Cardiac muscle cell (in vitro differentiated cells and primary cell): ENCODE data around the gene KHSRP. TPM values are rescaled to one million over a fixed set of nuclear protein-coding genes. Genes with fewer than 3 reads are reported as not detected.

ENCODE experiments used
- DNase-seq, 2 donors: peaks; one replicate each; pipeline versions ENCODE4 v3.0.0 to v3.0.0-alpha.2; 2010 to 2017; ENCODE audit warnings: low read depth in 1 of 2, low spot score in 1 of 2
- H3K27ac ChIP-seq: fragments of 200-600 bp; sonication (generic); 2 replicates; pipeline ENCODE4 v1.5.1; 2016
- H3K27me3 ChIP-seq: fragments of 200-600 bp; sonication (generic); 2 replicates; pipeline ENCODE4 v1.6.0; 2016; ENCODE audit warnings: control low read depth
- H3K36me3 ChIP-seq: fragments of 200-600 bp; sonication (generic); 2 replicates; pipeline ENCODE4 v1.5.1; 2016; ENCODE audit warnings: control low read depth
- H3K4me1 ChIP-seq: fragments of 200-600 bp; sonication (generic); 2 replicates; pipeline ENCODE4 v1.8.1; 2017; ENCODE audit warnings: low read depth, mild to moderate bottlenecking, mixed run types
- H3K4me3 ChIP-seq: fragments of 200-600 bp; sonication (generic); 2 replicates; pipeline ENCODE4 v1.5.1; 2016; ENCODE audit warnings: mild to moderate bottlenecking
- H3K9me3 ChIP-seq: fragments of 200-600 bp; sonication (generic); 2 replicates; pipeline ENCODE4 v1.5.1; 2017; ENCODE audit warnings: low read depth, mild to moderate bottlenecking, control low read depth
- polyA plus RNA-seq: library from polyadenylated mRNA; unstranded; fragments of >200 nt; fragmentation: Nextera tagmentation; extraction: Ambion mirVana; gene quantifications from 2 replicates; pipeline ENCODE4 v1.2.1, GENCODE V29; 2016
- total RNA-seq: library from RNA; depleted of rRNA; stranded (reverse); fragments of >200 nt; gene quantifications from 2 replicates; pipeline ENCODE4 v1.2.3, GENCODE V29; 2016
- TF ChIP-seq, protein P1 (sequence below): IDR thresholded peaks from 2 replicates; pipeline ENCODE4 v1.5.1; 2012; ENCODE audit warnings: low read depth, mild to moderate bottlenecking, low read length

Gene KHSRP
- total and polyA plus RNA-seq, 2 experiments from 2014 or later: 262 to 320 TPM

DNA sequence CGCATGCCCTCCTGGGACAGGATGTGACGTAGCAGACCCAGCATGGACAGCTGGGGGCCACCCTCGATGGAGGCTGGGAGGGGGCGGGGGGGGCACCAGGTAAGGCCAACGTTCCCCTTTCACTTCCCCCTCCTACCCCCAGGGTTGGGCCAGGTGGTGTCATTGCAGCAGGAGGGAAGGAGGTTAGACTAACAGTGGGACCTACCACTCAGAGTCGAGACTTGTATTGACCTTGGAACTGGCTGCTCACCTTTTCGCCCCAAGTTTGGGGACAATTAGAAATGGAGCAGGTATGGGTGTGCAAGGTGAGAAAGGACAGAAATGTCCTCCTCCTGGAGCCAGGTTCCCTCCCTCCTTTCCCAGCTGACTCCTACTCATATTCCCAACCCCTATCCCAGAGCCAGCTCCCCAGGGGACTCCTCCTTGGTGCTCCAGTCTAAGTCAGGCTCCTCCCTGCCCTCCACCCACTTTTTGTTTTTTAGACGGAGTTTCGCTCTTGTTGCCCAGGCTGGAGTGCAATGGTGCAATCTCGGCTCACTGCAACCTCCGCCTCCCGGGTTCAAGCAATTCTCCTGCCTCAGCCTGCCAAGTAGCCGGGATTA lies 17.6 kb upstream of the KHSRP start:
- TF ChIP-seq, protein P1, sequence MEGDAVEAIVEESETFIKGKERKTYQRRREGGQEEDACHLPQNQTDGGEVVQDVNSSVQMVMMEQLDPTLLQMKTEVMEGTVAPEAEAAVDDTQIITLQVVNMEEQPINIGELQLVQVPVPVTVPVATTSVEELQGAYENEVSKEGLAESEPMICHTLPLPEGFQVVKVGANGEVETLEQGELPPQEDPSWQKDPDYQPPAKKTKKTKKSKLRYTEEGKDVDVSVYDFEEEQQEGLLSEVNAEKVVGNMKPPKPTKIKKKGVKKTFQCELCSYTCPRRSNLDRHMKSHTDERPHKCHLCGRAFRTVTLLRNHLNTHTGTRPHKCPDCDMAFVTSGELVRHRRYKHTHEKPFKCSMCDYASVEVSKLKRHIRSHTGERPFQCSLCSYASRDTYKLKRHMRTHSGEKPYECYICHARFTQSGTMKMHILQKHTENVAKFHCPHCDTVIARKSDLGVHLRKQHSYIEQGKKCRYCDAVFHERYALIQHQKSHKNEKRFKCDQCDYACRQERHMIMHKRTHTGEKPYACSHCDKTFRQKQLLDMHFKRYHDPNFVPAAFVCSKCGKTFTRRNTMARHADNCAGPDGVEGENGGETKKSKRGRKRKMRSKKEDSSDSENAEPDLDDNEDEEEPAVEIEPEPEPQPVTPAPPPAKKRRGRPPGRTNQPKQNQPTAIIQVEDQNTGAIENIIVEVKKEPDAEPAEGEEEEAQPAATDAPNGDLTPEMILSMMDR: no peak

DNA sequence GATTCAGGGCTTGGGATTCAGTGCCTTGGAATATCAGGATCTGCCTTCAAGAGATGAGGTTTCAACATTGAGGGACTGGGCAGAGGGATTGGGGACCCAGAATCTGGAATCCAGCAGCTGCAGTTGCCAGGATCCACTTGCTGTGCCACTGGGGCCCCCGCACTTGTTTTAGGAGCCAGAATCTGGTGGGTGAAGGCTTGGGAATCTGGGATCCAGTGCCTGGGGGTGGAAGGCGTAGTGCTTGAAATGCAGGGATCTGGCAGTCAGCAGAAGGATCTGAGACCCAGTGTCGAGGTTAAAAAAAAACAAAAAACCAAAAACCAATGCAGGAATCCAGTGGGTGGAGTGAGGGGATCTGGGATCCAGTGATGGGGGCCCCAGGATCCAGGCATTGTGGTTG lies 16.3 kb upstream of the KHSRP start:
- no peaks in the 10 kb centered on the region for H3K36me3 ChIP-seq
- no peak overlapping the region for H3K4me3 ChIP-seq
- TF ChIP-seq, protein P1: no peak
- H3K9me3 ChIP-seq: no peaks in the 10 kb centered on the region
- H3K27me3 ChIP-seq: no peaks in the 10 kb centered on the region
- H3K4me1 ChIP-seq: no peaks in the 10 kb centered on the region
- H3K27ac ChIP-seq: no peak overlapping the region
- no peak for DNase-seq

More for the DNA sequence above, 17.6 kb upstream of the KHSRP start:
- Histone ChIP-seq H3K4me1 (no peaks in the 10 kb centered on the region), H3K27me3 (no peaks in the 10 kb centered on the region), H3K9me3 (no peaks in the 10 kb centered on the region), H3K27ac (no peak overlapping the region), H3K36me3 (no peaks in the 10 kb centered on the region), H3K4me3 (no peak overlapping the region)
- no peak for DNase-seq

DNA sequence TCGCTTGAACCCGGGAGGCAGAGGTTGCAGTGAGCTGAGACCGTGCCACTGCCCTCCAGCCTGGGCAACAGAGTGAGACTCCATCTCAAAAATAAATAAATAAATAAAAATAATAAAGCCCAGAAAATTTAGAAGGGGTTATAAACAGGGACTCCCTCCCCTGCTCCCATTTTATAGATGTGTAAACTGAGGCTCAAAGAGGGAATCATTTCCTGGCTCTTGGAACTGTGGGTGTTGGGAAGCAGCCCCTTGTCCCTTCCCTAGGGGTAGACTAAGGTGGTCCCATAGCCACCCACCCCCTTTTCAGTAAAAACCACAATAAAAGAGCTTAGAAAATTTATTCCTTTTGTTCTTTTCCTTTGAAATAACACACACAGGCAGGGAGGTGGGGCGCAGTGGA lies 15.1 kb upstream of the KHSRP start:
- Histone ChIP-seq H3K9me3 (no peaks in the 10 kb centered on the region), H3K36me3 (no peaks in the 10 kb centered on the region), H3K27ac (no peak overlapping the region), H3K4me1 (no peaks in the 10 kb centered on the region), H3K27me3 (no peaks in the 10 kb centered on the region), H3K4me3 (no peak overlapping the region)
- DNase-seq: no peak
- TF ChIP-seq, protein P1: no peak

DNA sequence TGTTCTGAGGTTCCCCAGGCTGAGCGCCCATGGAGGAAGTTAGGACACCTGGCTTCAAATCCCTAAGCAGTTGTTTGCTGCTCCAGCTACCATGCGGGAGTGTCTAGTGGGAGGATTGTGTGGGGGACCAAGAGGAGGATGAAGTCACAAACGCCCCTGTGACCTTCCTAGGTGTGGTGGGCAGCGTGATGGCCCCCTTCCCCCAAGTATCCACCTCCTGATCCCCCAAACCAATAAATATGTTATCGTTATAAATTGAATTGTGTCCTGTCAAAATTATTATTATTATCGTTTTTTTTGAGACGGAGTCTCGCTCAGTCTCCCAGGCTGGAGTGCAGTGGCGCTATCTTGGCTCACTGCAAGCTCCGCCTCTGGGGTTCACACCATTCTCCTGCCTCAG lies 9.1 kb upstream of the KHSRP start, which contains the start of gene SLC25A41:
SLC25A41 (minus strand) TSS at position 101 of the 400 bp plus-strand sequence; CDS start at position 31, 70 bp downstream.
- Histone ChIP-seq H3K4me1 (no peaks in the 10 kb centered on the region), H3K36me3 (no peaks in the 10 kb centered on the region), H3K9me3 (no peaks in the 10 kb centered on the region), H3K4me3 (no peak within 1 kb of the TSS), H3K27ac (no peak within 1 kb of the TSS), H3K27me3 (peaks cover 9% of the 10 kb centered on the region)
- no peak for DNase-seq
- TF ChIP-seq, protein P1: no peak

DNA sequence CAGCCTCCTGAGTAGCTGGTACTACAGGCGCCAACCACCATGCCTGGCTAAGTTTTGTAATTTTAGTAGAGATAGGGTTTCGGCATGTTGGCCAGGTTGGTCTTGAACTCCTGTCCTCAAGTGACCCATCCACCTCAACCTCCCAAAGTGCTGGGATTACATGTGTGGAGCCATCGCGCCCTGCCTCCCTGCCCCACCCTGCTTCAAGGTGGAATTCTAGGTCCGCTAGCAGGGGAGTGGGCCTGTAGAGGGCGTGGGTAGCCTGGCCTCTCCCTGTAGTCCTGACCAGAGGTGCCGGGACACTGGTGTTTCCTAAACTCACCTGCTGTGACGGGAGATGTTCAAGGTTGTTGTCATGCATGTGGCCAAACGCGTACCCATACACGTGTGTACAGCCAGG lies 8.6 kb upstream of the KHSRP start:
- TF ChIP-seq, protein P1: no peak
- Histone ChIP-seq H3K4me3 (no peak overlapping the region), H3K27ac (no peak overlapping the region), H3K36me3 (no peaks in the 10 kb centered on the region), H3K9me3 (no peaks in the 10 kb centered on the region), H3K4me1 (no peaks in the 10 kb centered on the region), H3K27me3 (peaks cover 9% of the 10 kb centered on the region)
- DNase-seq: no peak
